AG09309 (cell line): ENCODE measurements around the gene RPL41.
A peak's percentile ranks its signal among the peaks of the same experiment; 100 is the strongest.
"Not testable (repeated sequence)": the region's sequence is repeated elsewhere in the genome, so short reads cannot be mapped to it uniquely, and the experiment has no call there.

Experiments
- DNase-seq: peaks from one replicate; pipeline ENCODE4 v3.0.0-alpha.2; 2010; ENCODE audit warnings: low read depth
- H3K4me3 ChIP-seq: 2 replicates; pipeline ENCODE4 v1.5.1; 2011; ENCODE audit warnings: mild to moderate bottlenecking, low read depth, low read length, moderate library complexity; ENCODE audit not compliant: control insufficient read depth
- CTCF ChIP-seq: IDR thresholded peaks from 2 replicates; pipeline ENCODE4 v1.5.1; 2011; ENCODE audit warnings: mild to moderate bottlenecking, low read depth, low read length, inconsistent platforms; ENCODE audit not compliant: insufficient read depth, control insufficient read depth; ENCODE audit errors: missing control alignments

Gene RPL41

GRCh38 chr12:56116267-56117081, at the start of gene RPL41:
Gene RPL41 (plus strand): TSS chr12:56116633.
- H3K4me3 ChIP-seq, result peak within 1 kb of the TSS; percentile 80
- peak; percentile 52 for DNase-seq

GRCh38 chr12:56071648-56072047, 44.8 kb upstream of the RPL41 start:
- no peak overlapping the region for H3K4me3 ChIP-seq
- no peak for TF ChIP-seq CTCF
- no peak for DNase-seq

More at GRCh38 chr12:56116267-56117081, at the start of gene RPL41:
- no peak for TF ChIP-seq CTCF

- TF ChIP-seq CTCF, result no peak
- DNase-seq, result no peak
- H3K4me3 ChIP-seq, result no peak overlapping the region
These were observed 42.0 kb upstream of the RPL41 start for GRCh38 chr12:56074396-56074795.

GRCh38 chr12:56077966-56078365, 38.5 kb upstream of the RPL41 start:
- H3K4me3 ChIP-seq, DNase-seq: not testable (repeated sequence)

- DNase-seq, result no peak
- TF ChIP-seq CTCF, result no peak
- no peak overlapping the region for H3K4me3 ChIP-seq
These were observed 38.0 kb upstream of the RPL41 start for GRCh38 chr12:56078427-56078826.

- DNase-seq, result peak; percentile 27
- TF ChIP-seq CTCF, result peak; percentile 88
- H3K4me3 ChIP-seq, result peak overlapping the region; percentile 65
These were observed 37.3 kb upstream of the RPL41 start for GRCh38 chr12:56078931-56079722.

GRCh38 chr12:56079723-56080555, 36.5 kb upstream of the RPL41 start, which contains the start of gene ERBB3:
Gene ERBB3 (plus strand): TSS chr12:56080165. CDS start chr12:56080301, 136 bp downstream.
- peak; percentile 25 for DNase-seq
- peak within 1 kb of the TSS; percentile 65 for H3K4me3 ChIP-seq
- no peak for TF ChIP-seq CTCF
